Subcutaneous abdominal adipose tissue (tissue), 5 donors: ENCODE results near the gene GPC6.

ENCODE experiments used
- H3K27ac ChIP-seq: one replicate; pipeline ENCODE4 v1.7.0; 2013; ENCODE audit warnings: low read depth, mild to moderate bottlenecking, inconsistent platforms, low read length, moderate library complexity
- H3K27me3 ChIP-seq, 5 donors: one replicate each; pipeline ENCODE4 v1.7.0; 2013; ENCODE audit warnings: low read length in 5 of 5, inconsistent platforms in 1 of 5; ENCODE audit not compliant: control insufficient read depth in 5 of 5, insufficient read depth in 4 of 5
- H3K36me3 ChIP-seq, 5 donors: one replicate each; pipeline ENCODE4 v1.7.0; 2013; ENCODE audit warnings: low read length in 5 of 5; ENCODE audit not compliant: control insufficient read depth in 5 of 5, insufficient read depth in 5 of 5
- H3K4me1 ChIP-seq, 5 donors: one replicate each; pipeline ENCODE4 v1.7.0; 2013; ENCODE audit warnings: low read length in 5 of 5, mild to moderate bottlenecking in 3 of 5, moderate library complexity in 1 of 5; ENCODE audit not compliant: control insufficient read depth in 5 of 5, insufficient read depth in 5 of 5
- H3K4me3 ChIP-seq, 5 donors: one replicate each; pipeline ENCODE4 v1.7.0; 2013; ENCODE audit warnings: low read length in 5 of 5, low read depth in 1 of 5
- H3K9ac ChIP-seq, 5 donors: one replicate each; pipeline ENCODE4 v1.7.0; 2013; ENCODE audit warnings: low read length in 5 of 5, mild to moderate bottlenecking in 4 of 5, moderate library complexity in 3 of 5
- H3K9me3 ChIP-seq, 5 donors: one replicate each; pipeline ENCODE4 v1.7.0; 2013; ENCODE audit warnings: low read length in 5 of 5; ENCODE audit not compliant: control insufficient read depth in 5 of 5
- donor health status: healthy.
- donor health status: healthy.
- donor health status: healthy.
- donor health status: healthy.
- donor health status: healthy.

GPC6 gene

DNA sequence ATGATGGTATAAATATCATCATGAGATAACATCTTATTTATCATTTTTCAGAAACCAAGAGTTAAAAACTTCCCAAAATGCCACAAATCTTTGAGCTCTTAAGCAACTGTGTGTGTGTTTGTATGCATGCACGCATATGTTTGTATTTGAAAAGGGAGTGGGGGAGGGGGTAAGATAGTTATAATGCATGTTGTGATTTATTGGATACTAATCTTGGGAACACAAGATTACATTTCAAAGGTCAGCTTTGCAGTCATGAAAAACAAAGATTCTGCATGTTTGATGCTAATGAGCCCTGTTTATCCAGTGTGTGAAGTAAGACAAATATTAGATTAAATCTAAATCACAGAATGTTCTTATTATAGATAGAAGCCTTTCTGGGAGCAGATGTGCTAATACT, 897.0 kb downstream of the GPC6 start:
- H3K9me3 ChIP-seq = no peaks in the 10 kb centered on the region
- no peaks in the 10 kb centered on the region for H3K27me3 ChIP-seq
- no peak overlapping the region for H3K4me3 ChIP-seq
- H3K9ac ChIP-seq = no peak overlapping the region
- no peaks in the 10 kb centered on the region for H3K36me3 ChIP-seq
- H3K27ac ChIP-seq = no peak overlapping the region
- peaks cover 0 to 15% (median 5%) of the 10 kb centered on the region in 5 donors for H3K4me1 ChIP-seq

DNA sequence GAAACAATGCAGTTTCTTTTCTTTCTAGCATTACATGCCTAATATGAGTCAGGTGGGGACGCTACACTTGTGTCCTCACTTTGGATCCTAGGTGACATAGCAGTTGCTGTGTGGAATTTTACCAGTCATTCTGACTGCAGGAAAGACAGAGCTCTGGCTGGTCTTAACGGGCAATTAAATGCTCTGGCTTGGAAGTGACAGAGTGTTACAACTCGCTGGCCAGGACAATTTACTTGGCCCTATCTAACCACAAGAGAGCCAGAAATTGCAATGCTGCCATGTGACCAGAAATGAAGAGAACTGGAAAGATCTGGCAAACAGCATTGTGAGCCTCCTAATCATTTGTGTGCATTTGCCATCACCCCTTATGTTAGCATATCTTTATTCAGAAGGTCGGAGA, 901.8 kb downstream of the GPC6 start:
- peaks cover 0 to 30% (median 13%) of the 10 kb centered on the region in 5 donors for H3K4me1 ChIP-seq
- no peak overlapping the region for H3K9ac ChIP-seq
- H3K4me3 ChIP-seq = no peak overlapping the region
- H3K36me3 ChIP-seq = no peaks in the 10 kb centered on the region
- H3K9me3 ChIP-seq = no peaks in the 10 kb centered on the region
- no peaks in the 10 kb centered on the region for H3K27me3 ChIP-seq
- peak overlapping the region; percentile 74 for H3K27ac ChIP-seq

DNA sequence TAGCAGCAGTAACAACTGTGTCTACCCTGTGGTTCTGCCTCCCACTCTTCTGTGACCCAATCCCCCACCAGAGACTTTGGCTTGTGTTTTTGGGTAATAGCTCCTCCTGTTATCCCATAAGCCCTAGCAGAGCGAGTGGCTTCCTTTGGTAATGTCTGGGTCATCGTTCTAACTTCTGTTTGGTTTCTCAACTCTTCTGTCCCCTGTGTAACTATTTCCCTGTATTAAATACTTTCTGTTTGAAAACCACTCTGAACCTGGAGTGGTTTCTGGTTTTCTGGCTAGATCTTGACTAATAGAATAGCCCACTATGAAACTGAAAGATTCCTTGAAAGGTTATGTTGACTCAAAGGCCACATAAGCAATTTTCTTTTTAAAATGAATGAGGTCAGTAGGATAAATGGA, 902.9 kb downstream of the GPC6 start:
- Histone ChIP-seq H3K9ac (peak overlapping the region in 1 of 5 donors; percentile 13), H3K27me3 (no peaks in the 10 kb centered on the region), H3K4me1 (peaks cover 0 to 30% (median 13%) of the 10 kb centered on the region in 5 donors), H3K9me3 (no peaks in the 10 kb centered on the region), H3K36me3 (no peaks in the 10 kb centered on the region), H3K4me3 (no peak overlapping the region), H3K27ac (peak overlapping the region; percentile 74)

DNA sequence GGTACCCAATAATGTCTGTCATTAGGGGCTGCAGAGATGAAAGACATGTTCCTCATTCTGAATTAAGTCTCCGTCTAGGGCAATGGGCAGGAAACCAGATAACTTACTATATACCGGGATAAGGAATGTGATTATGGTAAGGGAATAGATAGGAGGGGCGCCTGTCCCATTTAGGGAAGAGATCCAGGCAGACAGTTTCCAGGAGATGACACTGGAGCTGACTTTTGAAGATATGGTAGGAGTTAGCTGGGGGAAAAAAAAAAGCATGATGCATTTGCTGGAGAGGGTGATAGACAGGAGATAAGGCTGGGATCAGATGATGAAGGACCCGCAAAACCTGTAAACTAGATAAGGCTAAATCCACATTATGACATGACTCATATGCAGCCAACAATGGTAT, 912.2 kb downstream of the GPC6 start:
- no peaks in the 10 kb centered on the region for H3K27me3 ChIP-seq
- no peaks in the 10 kb centered on the region for H3K36me3 ChIP-seq
- H3K4me3 ChIP-seq = no peak overlapping the region
- no peak overlapping the region for H3K27ac ChIP-seq
- peaks cover 0 to 10% (median 0%) of the 10 kb centered on the region in 5 donors for H3K4me1 ChIP-seq
- H3K9ac ChIP-seq = no peak overlapping the region
- H3K9me3 ChIP-seq = no peaks in the 10 kb centered on the region

DNA sequence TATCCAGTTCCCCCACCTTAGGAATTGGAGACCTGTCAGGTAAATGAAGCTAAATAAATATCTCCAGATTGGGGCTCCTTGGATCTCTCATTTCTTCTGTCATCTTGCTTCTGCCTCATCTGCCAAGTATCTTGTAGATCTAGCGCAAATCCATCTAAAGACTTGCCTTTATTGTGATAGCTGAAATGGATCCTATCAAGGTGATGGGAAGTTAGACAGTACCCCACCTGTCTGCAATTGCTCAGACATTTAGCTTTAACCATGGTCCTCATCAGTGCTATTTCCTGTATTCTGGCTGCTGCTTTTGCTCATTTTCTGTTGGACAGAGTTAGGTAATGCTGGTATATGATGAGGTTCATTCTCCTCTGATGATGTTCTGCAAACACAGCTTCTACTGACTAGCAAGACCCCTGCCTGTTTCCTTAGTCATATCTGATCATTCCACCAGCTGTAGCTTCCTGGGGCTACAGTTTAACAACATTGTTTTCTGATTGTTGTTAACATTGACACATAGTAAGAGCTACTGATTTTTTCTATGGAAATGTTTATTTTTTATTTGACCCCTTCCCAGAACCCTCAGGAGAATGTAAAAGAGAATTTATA, 912.9 kb downstream of the GPC6 start:
- Histone ChIP-seq H3K36me3 (no peaks in the 10 kb centered on the region), H3K4me3 (no peak overlapping the region)

DNA sequence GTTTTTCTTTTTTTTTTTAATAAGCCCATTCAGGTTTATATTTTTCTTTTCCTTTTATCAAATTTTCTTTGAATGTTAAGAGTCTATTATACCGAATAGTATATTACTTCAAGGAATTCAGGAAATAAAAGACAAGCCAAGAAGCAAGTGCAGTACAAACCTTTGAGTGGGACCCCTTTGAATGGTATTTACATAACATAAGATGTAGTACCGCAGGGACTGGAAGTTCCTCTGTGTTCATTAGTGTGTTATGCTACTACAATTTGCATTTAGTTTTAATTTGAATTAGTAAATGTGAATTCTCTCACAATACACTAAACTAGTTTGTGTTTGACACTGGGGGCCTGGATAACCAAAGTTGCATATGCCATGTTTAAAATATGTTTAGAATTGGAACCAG, 913.4 kb downstream of the GPC6 start:
- Histone ChIP-seq H3K9me3 (no peaks in the 10 kb centered on the region), H3K4me3 (no peak overlapping the region), H3K36me3 (no peaks in the 10 kb centered on the region), H3K9ac (no peak overlapping the region), H3K27me3 (no peaks in the 10 kb centered on the region), H3K4me1 (peaks cover 0 to 10% (median 0%) of the 10 kb centered on the region in 5 donors), H3K27ac (no peak overlapping the region)

More for the DNA sequence above, 912.9 kb downstream of the GPC6 start:
- no peak overlapping the region for H3K9ac ChIP-seq
- H3K4me1 ChIP-seq = peaks cover 0 to 10% (median 0%) of the 10 kb centered on the region in 5 donors
- H3K9me3 ChIP-seq = no peaks in the 10 kb centered on the region
- no peak overlapping the region for H3K27ac ChIP-seq
- no peaks in the 10 kb centered on the region for H3K27me3 ChIP-seq

DNA sequence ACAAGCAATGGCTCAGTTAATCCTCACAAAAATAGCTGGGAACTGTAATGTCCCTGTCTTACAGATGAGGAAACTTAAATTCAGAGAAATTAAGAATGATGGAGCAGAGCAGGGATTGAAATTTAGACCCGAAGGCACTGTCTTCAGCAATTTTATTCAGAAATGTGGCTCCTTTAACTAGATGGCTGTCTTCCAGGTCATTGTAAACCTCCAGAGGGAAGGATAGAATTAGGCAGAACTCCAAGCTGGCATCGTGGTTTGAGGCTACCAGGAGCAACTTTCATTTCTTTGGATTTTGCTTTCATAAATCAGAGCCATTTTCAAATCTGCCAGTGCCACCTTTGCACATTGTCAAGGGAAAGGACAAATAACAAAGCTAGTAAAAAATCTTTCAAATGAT, 913.9 kb downstream of the GPC6 start:
- Histone ChIP-seq H3K9me3 (no peaks in the 10 kb centered on the region), H3K4me1 (peaks cover 0 to 10% (median 0%) of the 10 kb centered on the region in 5 donors)

DNA sequence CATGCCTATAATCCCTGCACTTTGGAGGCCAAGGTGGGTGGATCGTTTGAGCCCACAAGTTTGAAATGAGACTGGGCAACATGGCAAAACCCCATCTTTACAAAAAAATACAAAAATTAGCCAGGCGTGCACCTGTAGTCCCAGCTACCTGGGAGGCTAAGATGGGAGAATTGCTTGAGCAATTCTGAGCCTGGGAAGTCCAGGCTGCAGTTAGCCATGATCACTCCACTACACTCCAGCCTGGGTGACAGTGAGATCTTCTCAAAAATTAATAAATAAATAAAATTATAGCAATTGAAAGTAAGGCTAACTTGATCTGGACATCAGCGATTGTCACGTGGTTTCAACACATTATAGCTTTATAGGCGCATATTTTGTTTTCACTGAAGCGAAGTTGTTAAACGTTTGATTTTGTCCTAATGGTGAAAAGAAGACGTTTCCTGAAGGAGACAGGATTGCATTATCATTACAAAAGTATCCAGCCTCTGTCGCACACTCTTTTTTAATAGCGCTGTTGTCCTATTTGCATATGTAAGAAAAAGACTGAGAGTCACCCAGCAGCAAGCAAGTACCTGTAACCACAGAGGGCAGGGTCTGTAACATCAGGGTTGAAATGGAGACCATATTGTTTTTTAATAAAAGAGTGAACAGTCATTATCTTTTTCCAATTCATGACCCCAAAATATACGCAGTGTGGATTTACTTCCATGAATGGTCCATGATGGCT, 917.2 kb downstream of the GPC6 start:
- H3K9me3 ChIP-seq = no peaks in the 10 kb centered on the region

More for the DNA sequence above, 913.9 kb downstream of the GPC6 start:
- no peak overlapping the region for H3K9ac ChIP-seq
- H3K27ac ChIP-seq = no peak overlapping the region
- H3K36me3 ChIP-seq = no peaks in the 10 kb centered on the region
- H3K27me3 ChIP-seq = no peaks in the 10 kb centered on the region
- H3K4me3 ChIP-seq = no peak overlapping the region

DNA sequence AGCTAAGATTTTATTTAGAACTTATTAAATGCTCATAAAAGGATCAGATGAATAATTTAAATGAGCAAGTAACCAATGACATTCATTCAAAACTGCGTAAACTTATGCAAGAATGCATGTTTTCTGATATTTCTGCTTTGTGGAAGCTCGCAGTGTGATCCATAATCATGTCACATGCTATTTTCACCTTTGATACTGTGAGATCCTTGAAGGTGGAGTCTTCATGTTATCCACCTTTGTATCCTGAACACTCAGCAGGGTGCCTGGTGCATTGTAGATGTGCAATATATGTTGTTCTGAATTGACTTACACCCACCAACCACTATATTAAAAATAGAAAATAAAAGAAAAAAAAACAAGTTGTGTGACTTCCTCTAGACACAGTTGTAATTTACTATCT, 919.4 kb downstream of the GPC6 start:
- Histone ChIP-seq H3K27ac (no peak overlapping the region), H3K4me3 (no peak overlapping the region), H3K27me3 (no peaks in the 10 kb centered on the region), H3K4me1 (peaks cover 0 to 4% (median 0%) of the 10 kb centered on the region in 5 donors), H3K36me3 (no peaks in the 10 kb centered on the region), H3K9me3 (no peaks in the 10 kb centered on the region), H3K9ac (no peak overlapping the region)

More for the DNA sequence above, 917.2 kb downstream of the GPC6 start:
- H3K9ac ChIP-seq = no peak overlapping the region
- no peaks in the 10 kb centered on the region for H3K36me3 ChIP-seq
- no peaks in the 10 kb centered on the region for H3K27me3 ChIP-seq
- H3K27ac ChIP-seq = no peak overlapping the region
- peaks cover 0 to 10% (median 0%) of the 10 kb centered on the region in 5 donors for H3K4me1 ChIP-seq
- no peak overlapping the region for H3K4me3 ChIP-seq

DNA sequence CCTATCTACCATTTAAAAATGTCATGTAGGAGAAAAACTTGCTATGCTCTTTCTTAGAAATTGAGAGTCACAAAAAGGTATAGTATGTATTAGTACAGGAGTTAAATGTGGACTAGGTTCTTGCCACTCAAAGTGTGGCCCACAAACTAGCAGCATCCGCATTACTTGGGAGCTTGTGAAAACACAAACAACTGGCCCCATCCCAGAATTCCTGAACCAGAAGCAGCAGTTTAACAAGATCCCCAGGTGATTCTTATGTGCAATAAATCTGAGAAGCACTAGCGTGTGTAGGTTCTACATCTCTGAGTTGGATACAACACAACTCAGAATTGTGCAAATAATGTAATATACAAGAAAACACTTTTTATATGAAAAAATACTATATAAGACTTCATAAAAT, 927.0 kb downstream of the GPC6 start:
- no peaks in the 10 kb centered on the region for H3K36me3 ChIP-seq
- no peak overlapping the region for H3K27ac ChIP-seq
- no peaks in the 10 kb centered on the region for H3K9me3 ChIP-seq
- no peak overlapping the region for H3K4me3 ChIP-seq
- H3K9ac ChIP-seq = no peak overlapping the region
- no peaks in the 10 kb centered on the region for H3K27me3 ChIP-seq
- peaks cover 0 to 35% (median 24%) of the 10 kb centered on the region in 5 donors for H3K4me1 ChIP-seq
